NCI-H1105 treated with DMSO at 0.1 percent for 48 hours (cell line): ENCODE data around the gene RSF1.
"Not testable (repeated sequence)": the region's sequence is repeated elsewhere in the genome, so short reads cannot be mapped to it uniquely, and the experiment has no call there.

Source experiments
- DNase-seq: peaks from one replicate; lab custom pipeline; 2025; lab: John Stamatoyannopoulos, UW

RSF1 gene, protein sequence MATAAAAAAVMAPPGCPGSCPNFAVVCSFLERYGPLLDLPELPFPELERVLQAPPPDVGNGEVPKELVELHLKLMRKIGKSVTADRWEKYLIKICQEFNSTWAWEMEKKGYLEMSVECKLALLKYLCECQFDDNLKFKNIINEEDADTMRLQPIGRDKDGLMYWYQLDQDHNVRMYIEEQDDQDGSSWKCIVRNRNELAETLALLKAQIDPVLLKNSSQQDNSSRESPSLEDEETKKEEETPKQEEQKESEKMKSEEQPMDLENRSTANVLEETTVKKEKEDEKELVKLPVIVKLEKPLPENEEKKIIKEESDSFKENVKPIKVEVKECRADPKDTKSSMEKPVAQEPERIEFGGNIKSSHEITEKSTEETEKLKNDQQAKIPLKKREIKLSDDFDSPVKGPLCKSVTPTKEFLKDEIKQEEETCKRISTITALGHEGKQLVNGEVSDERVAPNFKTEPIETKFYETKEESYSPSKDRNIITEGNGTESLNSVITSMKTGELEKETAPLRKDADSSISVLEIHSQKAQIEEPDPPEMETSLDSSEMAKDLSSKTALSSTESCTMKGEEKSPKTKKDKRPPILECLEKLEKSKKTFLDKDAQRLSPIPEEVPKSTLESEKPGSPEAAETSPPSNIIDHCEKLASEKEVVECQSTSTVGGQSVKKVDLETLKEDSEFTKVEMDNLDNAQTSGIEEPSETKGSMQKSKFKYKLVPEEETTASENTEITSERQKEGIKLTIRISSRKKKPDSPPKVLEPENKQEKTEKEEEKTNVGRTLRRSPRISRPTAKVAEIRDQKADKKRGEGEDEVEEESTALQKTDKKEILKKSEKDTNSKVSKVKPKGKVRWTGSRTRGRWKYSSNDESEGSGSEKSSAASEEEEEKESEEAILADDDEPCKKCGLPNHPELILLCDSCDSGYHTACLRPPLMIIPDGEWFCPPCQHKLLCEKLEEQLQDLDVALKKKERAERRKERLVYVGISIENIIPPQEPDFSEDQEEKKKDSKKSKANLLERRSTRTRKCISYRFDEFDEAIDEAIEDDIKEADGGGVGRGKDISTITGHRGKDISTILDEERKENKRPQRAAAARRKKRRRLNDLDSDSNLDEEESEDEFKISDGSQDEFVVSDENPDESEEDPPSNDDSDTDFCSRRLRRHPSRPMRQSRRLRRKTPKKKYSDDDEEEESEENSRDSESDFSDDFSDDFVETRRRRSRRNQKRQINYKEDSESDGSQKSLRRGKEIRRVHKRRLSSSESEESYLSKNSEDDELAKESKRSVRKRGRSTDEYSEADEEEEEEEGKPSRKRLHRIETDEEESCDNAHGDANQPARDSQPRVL (N-terminal part only)

DNA sequence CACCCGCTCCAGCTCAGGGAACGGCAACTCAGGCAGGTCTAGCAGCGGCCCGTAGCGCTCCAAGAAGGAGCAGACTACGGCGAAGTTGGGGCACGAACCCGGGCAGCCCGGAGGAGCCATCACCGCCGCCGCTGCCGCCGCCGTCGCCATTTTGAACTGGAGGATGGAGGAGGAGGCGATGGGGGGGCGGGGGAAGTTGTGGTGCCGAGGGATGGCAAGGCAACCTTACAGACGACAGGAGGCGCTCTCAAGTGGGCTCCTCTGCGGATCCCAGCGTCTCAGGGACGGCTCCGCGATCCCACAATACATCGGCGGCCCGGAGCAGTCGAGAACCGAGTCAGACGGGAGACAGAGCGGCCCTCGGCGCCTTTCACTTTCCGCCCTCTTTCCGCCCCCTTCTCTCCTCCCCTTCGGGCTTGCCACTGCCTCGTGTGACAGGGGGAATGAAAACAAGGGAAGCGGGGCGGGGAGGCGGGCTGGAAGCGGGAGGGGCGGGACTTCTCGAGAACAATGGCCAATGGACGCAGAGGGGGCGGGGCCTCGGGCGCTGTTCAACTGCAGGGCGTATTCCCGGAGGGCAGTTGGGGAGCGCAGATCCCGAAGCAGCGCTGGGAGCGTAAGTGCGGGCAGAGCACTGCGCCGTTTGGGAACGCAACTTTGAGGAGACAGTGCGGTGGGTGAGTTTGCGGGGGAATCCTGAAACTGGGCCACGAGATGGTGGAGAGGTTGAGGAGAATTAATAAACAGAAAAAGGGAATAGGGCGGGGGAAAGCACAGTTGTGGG lies at the start of gene RSF1, which contains the start of gene AAMDC:
RSF1 (minus strand) TSS at position 158 of the 784 bp plus-strand sequence; CDS start at position 150, 8 bp downstream.
AAMDC (plus strand) TSS at position 580 of the 784 bp plus-strand sequence. CDS start 21,353 bp downstream, outside the sequence.
- peak; percentile 98 for DNase-seq

DNA sequence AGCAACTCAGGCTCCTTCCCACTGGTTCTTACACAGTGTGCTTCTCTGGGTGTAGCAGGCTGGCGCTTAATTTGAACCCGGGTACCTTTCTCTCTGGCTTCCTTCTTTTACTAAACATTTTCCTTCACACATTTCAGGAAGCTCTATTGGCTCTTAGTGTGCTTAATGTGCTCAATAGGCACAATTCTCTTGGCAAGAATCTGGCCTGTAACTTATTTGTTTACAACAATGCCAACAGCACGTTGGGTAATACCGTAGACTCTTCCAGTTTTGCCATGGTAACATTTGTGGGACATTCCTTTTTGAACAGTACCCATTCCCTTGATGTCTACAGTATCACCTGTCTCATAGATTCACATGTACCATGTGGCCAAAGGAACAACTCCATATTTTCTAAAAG lies 48.2 kb upstream of the RSF1 start:
- DNase-seq, result no peak

DNA sequence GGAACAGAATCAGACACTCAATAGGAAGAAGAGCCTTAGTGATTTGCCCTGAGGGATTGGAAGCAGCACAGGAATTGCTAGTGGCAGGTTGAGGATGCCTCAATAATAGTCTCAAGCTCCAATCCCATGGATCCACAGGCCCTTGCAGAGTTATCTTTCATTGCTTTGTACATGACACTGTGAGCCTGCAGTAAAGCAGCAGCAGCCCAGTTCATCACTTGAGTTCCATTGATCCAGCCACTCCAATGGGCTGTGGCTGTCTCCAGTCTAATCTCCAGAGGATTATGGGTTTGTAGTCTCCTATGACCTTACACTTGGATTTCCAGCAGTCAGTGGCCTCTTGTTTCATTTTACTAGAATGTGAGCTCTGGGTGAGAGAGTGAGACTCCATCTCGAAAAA lies 45.8 kb upstream of the RSF1 start:
- no peak for DNase-seq

DNA sequence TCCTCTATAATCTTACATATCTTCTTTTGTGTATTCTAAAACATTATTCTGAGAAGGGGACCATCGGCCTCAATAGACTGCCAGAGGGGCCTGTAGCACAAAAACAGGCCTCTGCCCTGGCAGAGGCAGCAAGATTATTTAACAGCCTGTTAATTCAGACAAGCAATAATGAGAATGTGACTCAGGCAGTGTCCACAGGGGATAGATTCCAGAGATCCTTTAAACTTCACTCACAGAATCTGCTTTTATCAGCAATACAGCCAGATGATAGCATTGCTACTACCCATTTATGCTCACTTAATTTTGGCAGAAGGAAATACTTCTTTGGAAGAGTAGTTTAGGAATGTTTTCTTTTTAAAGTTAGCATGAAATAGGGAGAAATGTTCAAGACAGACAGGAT lies 45.3 kb upstream of the RSF1 start:
- DNase-seq, result no peak

DNA sequence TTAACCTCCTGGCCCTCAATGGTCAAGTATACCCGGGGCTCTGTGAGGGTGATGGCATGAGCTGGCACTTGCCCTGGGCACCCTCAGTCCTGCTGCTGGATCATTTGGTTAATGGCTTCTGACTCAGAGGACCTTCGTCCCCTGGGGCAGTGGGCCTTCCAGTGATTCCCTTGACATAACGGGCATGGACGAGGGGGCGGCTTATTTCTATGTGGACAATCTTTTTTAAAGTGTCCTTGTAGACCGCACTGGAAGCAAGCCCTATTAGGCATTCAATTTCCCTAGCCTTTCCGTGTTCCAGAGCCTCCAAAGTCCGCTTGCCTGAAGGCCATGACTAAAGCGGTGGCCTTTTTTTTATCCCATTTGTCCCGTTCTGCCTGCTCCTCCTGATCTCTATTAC lies 40.9 kb upstream of the RSF1 start:
- not testable (repeated sequence) for DNase-seq

DNA sequence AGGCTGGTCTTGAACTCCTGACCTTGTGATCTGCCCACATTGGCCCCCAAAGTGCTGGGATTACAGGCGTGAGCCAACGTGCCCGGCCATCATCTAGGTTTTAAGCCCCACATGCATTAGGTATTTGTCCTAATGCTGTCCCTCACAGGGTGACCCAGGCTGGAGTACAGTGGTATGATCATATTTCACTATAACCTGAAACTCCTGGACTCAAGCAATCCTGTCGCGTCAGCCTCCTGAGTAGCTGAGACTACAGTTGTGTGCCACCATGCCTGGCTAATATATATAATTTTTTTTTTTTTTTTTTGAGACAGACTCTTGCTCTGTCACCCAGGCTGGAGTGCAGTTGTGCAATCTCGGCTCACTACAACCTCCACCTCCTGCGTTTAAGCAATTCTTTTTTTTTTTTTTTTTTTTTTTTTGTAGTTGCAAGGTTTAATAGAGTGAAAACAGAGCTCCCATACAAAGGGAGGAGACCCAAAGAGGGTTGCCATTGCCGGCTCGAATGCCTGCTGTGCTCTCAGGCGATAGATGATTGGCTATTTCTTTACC lies 37.5 kb upstream of the RSF1 start:
- DNase-seq, result not testable (repeated sequence)

DNA sequence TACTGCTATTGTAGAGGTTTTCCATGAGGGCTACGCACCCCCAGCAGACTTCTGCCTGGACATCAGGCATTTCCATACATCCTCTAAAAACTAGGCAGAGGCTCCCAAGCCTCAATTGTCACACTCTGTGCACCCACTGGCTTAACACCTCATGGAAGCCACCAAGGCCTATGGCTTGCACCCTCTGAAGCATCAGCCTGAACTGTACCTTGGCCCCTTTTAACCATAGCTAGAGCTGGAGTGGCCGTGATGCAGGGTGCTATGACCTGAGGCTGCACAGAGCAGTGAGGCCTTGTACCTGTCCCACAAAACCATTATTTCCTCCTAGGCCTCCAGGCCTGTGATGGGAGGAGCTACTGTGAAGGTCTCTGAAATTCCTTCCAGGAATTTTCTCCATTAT lies 34.3 kb upstream of the RSF1 start:
- no peak for DNase-seq

DNA sequence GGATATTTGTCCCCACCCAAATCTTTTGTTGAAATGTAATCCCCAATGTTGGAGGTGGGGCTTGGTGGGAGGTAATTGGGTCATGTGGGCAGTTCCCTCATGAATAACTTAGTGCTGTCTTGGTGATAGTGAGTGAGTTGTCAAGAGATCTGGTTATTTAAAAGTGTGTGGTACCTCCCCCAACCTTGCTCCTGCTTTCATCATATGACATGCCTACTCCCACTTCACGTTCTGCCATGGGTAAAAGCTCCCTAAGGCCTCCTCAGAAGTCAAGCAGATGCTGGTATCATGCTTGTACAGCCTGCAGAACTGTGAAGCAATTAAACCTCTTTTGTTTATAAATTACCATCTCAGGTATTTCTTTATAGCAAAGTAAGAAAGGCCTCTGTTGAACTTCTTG lies 31.0 kb upstream of the RSF1 start:
- no peak for DNase-seq

DNA sequence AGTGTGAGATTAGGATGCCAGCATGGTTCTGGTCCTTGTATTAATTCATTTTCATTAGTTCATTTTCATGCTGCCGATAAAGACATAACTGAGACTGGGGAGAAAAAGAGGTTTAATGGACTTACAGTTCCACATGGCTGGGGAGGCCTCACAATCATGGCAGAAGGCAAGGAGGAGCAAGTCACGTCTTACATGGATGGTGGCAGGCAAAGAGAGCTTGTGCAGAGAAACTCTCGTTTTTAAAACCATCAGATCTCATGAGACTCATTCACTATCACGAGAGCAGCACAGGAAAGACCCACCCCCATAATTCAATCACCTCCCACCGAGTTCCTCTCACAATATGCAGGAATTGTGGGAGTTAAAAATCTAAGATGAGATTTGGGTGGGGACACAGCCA lies 23.2 kb upstream of the RSF1 start:
- not testable (repeated sequence) for DNase-seq

DNA sequence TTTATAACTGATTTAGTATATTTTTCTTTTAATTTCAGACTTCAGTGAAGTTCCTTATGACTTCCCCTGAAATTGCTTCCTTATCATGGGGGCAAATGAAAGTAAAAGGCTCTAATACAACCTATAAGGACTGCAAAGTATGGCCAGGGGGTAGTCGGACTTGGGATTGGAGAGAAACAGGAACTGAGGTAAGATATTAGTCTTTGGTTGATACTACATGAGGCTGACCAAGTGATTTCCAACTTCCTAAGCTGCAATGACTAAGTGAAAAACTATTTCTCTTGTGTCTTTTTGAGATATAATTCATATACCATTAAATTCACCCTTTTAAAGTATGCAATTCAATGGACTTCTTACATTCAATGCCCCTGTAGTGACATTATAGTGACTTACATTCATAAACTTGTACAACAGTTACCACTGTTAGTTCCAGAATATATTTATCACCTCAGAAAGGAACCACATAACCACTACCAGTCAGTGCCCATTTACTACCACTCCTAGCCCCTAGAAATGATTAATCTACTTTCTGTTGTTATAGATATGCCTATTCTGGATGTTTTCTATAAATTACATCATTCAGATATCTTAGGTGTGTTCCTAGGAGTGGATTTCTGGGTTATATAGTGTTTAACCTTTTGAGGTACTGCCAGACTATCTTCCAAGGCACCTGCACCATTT lies 22.1 kb upstream of the RSF1 start:
- no peak for DNase-seq

DNA sequence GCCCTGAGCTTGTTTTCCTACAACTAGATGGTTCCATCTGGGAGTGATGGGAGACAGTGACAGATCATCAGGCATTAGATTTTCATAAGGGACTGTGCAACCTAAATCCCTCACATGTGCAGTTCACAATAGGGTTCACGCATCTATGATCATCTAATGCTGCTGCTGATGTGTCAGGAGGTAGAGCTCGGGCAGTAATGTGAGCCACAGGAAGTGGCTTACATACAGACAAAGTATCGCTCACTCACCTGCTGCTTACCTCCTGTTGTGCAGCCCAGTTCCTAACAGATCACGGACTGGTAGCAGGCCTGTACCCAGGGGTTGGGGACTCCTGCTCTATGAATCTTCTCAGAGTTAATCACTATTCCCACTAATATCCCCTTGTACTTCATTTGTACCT lies 12.8 kb upstream of the RSF1 start:
- DNase-seq, result no peak

DNA sequence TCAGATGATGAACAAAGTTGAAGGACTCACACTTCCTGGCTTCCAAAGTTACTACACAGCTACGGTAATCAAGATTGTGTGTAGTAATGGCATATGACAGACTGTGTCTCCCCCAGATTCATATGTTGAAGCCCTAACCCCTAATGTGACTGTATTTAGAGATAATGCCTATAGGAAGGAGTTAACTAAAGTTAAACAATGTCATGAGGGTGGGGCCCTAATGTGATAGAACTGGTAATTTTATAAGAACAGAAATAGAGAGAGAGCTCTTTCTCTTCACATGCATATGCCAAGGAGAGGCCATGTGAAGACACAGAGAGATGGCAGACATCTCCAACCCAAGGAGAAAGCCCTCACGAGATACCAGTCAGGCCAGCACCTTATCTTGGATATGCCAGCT lies 8.4 kb upstream of the RSF1 start:
- DNase-seq, result no peak

DNA sequence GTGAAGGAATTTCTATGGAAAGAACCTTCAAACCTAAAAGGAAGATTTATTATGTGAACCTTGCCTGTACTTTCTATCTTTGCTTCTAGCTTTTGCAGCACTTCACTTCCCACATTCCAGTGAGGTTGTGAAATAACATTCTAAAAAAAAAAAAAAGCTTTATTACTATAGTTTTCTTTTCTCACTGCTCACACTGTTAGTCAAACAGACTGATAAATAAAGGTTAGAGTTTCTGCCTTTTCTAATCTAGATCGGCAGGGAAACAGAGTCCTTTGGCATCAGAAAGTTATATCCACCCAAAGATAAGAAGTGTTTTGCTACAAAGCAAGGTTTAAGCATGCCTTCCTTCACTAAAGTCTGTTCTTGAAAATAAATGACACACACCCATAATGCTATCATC lies 3.3 kb upstream of the RSF1 start:
- no peak for DNase-seq

DNA sequence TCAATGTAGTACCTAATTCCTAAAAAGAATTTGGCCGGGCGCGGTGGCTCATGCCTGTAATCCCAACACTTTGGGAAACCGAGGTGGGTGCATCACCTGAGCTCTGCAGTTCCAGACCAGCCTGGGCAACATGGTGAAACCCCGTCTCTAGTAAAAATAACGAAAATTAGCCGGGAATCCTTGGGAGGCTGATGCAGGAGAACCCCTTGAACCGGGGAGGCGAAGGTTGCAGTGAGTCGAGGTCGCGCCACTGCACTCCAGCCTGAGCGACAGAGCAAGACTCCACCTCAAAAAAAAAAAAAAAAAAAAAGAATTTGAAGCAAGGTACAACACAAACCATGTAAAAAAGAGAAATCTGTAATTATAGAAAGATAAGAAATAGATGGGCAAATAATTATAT lies 1.6 kb upstream of the RSF1 start:
- not testable (repeated sequence) for DNase-seq

DNA sequence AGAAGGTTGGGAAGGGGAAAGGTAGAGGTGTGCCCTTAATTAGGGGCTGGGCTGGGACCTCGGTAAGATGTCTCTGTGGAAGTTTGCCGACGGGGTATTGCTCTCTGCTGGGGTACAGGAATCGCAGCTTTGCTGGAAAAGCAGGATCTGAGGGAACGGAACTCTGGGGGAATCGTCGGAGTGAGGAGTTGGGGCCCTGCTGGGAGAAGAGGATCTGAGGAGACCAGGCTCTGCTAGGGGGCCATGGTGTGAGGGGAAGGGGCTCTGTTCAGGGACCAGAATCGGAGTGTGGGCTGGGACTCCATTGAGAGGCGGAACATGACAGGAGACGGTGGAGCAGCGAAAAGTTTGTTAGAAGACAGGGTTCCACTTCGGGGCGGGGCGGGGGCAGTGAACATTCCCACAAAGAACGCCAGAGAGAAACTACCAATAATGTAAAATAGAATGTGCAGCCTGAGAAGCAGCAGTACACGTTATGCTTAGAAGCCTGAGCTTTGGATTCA lies 878 bp upstream of the RSF1 start:
- DNase-seq, result no peak

DNA sequence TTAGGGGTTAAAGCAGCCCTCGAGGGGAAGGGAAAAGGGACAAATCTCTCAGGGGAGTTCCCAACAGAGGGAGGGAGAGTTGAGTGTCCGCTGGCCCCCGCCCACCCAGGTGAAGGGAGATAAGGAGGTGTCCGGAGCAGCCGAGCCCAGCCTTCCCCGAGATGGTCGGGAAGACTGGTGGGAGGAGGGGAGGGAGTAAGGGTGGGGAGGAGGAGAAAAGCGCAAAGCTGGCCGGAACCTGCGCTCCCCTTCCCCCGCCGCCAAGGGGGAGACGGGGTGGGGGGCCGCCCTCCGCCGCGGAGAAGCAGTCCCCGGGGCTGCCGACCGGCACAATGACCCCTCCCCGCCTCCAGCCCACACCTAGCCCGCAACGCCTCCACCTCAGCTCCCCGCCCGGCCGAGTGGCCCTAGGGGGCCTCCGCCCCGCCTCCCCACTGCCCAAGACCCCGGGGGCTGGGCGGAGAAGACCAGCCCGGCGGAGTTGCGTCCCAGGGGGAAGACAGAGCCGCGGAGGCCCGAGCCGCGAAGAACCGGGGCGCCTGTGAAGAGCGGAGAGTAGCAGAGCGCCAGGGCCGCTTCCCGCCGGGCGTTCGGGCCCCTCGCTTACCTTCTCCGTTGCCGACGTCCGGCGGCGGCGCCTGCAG lies 479 bp downstream of the RSF1 start:
- DNase-seq, result peak; percentile 49

DNA sequence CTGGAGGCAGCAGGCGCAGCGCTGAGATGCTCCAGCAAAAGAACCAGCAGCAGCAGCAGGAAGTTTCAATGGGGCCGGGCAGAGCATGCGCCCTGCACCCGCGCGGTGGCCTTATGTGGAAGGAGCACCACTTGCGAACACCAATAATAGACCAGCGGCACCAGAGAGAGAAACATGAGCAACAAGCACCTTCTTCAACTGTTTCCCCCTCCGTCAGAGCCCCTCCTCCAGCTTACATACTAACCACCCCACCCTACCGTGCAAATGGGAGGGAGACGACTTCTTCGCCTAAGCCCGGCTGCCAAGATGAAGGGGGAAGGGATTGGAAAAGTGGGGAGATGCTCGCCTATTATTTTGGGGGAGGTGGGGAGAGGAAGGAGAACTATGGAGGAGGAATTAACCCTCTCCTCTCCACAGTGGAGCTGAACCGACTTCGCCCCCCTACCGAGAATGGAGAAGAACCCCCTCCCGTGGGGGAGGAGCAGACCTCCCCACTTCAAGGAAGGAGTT lies 1.1 kb downstream of the RSF1 start:
- peak; percentile 93 for DNase-seq

DNA sequence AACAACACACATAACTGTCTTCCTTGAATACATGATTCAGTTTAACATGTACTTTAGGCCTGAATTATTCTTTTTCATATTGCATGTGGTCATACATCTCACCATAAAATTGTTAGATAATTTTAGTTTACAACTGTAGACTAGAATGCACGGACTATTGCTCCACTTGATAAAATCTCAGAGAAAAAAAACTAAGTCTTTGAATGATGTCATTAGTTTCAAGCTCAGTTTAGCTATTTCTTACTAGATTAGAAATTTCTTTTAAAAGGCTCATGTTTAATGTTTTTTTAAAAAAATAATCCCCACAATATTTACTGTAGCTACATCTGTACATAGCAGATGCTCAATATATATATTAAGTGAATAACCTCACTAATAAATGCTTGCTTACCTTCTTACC lies 5.1 kb downstream of the RSF1 start:
- DNase-seq, result no peak

DNA sequence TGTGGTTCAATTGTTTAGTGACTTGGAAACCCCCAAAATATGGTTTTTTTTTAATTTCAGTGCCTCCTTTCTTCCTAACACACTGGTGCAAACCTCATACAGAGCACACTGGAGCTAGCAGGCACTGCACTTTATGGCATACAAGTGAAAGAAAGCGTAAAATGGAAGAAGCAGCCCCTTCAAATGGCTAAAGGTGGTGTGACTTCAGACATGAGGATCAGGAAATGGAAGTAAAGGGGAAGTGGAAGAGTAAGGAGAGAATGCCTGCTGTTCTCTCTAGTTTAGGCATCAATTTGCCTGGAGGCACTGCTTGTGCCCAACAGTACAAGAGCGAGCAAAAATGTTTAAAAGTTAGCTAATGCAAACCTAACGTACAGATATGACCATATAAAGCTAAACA lies 5.7 kb downstream of the RSF1 start:
- no peak for DNase-seq
